ENCODE results near the gene ATXN3L.

DNA sequence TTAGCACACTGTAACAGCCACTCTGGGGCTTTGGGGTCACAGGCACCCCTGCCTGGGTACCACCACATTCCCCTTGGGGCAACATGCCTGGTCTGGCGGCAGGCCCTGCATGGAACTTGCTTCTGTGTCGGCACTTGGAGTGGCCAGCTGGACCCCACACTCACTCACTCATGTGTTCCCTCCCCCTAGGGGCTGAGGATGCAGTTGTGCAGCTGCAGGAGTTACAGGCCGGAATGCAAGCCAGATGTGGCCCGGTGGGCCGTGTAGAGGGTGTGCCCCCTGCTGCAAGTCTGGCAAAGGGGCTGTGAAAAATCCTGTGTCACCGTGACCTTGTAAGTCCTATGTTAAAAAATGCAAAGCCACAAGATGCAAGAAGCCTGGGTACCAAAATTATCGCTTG is 34.2 kb downstream of the ATXN3L start:
- no peak for TF ChIP-seq POLR2A (IDR thresholded peaks at IDR 0.05; ENCODE audit: low read depth, low read length)
- TF ChIP-seq POLR2AphosphoS5 (IDR thresholded peaks at IDR 0.05; ENCODE audit: low read depth, low read length): no peak
